ENCODE measurements around the gene EHHADH.

DNA sequence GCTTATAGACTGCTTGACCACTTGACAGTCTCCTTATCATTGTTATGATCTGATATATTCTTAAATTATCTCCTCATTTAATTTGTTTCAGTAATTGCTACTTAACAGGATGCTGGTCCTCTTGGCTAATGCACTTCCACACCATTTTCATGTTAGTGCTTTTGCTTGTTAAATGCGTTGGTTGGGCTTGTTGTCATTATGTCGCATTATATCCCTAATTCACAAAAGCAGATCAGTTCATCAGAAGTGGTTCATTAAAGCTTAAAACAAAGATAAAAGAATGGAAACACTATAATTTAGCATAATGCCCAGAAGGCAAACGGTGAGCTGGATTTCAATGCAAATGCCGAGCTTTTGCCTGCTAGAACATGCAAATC lies 17.1 kb upstream of the EHHADH start:
- no peak for TF ChIP-seq EZH2 (IDR thresholded peaks at IDR 0.05; ENCODE audit: borderline replicate concordance, low read length)
- TF ChIP-seq, protein P1, sequence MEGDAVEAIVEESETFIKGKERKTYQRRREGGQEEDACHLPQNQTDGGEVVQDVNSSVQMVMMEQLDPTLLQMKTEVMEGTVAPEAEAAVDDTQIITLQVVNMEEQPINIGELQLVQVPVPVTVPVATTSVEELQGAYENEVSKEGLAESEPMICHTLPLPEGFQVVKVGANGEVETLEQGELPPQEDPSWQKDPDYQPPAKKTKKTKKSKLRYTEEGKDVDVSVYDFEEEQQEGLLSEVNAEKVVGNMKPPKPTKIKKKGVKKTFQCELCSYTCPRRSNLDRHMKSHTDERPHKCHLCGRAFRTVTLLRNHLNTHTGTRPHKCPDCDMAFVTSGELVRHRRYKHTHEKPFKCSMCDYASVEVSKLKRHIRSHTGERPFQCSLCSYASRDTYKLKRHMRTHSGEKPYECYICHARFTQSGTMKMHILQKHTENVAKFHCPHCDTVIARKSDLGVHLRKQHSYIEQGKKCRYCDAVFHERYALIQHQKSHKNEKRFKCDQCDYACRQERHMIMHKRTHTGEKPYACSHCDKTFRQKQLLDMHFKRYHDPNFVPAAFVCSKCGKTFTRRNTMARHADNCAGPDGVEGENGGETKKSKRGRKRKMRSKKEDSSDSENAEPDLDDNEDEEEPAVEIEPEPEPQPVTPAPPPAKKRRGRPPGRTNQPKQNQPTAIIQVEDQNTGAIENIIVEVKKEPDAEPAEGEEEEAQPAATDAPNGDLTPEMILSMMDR (IDR thresholded peaks at IDR 0.05; ENCODE audit: low read length): no peak

Measured in OCI-LY1 (cell line).